HG03378 (cell line): Measurements from ENCODE around the gene ADGRL3.

Experiments used
- ATAC-seq: cut with Tn5 transposase; IDR thresholded peaks from one replicate; pipeline ENCODE4 v1.9.1; 2021; ENCODE audit warnings: mild to moderate bottlenecking, moderate library complexity; ENCODE audit not compliant: unreplicated experiment

The ADGRL3 gene

GRCh38 chr4:61200187-61200915, at the start of gene ADGRL3:
Gene ADGRL3 (plus strand): TSS chr4:61200326.
- no peak for ATAC-seq

- no peak for ATAC-seq
Observed at GRCh38 chr4:61152433-61152832, 47.7 kb upstream of the ADGRL3 start.

GRCh38 chr4:61160478-61160877, 39.6 kb upstream of the ADGRL3 start:
- ATAC-seq, result no peak

- no peak for ATAC-seq
Observed at GRCh38 chr4:61162116-61162515, 38.0 kb upstream of the ADGRL3 start.

GRCh38 chr4:61173799-61174198, 26.3 kb upstream of the ADGRL3 start:
- ATAC-seq, result no peak

GRCh38 chr4:61175495-61175894, 24.6 kb upstream of the ADGRL3 start:
- no peak for ATAC-seq

GRCh38 chr4:61177367-61177766, 22.8 kb upstream of the ADGRL3 start:
- no peak for ATAC-seq

GRCh38 chr4:61180405-61180804, 19.7 kb upstream of the ADGRL3 start:
- no peak for ATAC-seq

GRCh38 chr4:61182915-61183314, 17.2 kb upstream of the ADGRL3 start:
- no peak for ATAC-seq

- no peak for ATAC-seq
Observed at GRCh38 chr4:61185288-61185687, 14.8 kb upstream of the ADGRL3 start.

- ATAC-seq, result no peak
Observed at GRCh38 chr4:61192392-61192791, 7.7 kb upstream of the ADGRL3 start.

- ATAC-seq, result no peak
Observed at GRCh38 chr4:61193863-61194262, 6.3 kb upstream of the ADGRL3 start.

- ATAC-seq, result no peak
Observed at GRCh38 chr4:61194571-61194970, 5.6 kb upstream of the ADGRL3 start.

GRCh38 chr4:61195101-61195500, 5.0 kb upstream of the ADGRL3 start:
- no peak for ATAC-seq

- no peak for ATAC-seq
Observed at GRCh38 chr4:61198686-61199085, 1.4 kb upstream of the ADGRL3 start.

GRCh38 chr4:61199873-61200186, 296 bp upstream of the ADGRL3 start:
- no peak for ATAC-seq

- no peak for ATAC-seq
Observed at GRCh38 chr4:61200916-61201526, 895 bp downstream of the ADGRL3 start.

- no peak for ATAC-seq
Observed at GRCh38 chr4:61201561-61201960, 1.4 kb downstream of the ADGRL3 start.

- ATAC-seq, result no peak
Observed at GRCh38 chr4:61201961-61202637, 2.0 kb downstream of the ADGRL3 start.

- ATAC-seq, result no peak
Observed at GRCh38 chr4:61202638-61203435, 2.7 kb downstream of the ADGRL3 start.

- ATAC-seq, result no peak
Observed at GRCh38 chr4:61203436-61203790, 3.3 kb downstream of the ADGRL3 start.
